NCI-H446 treated with DMSO at 0.1 percent for 48 hours (cell line): ENCODE results near the gene GGA3.

Experiments
- DNase-seq: peaks from one replicate; lab custom pipeline; 2025; lab: John Stamatoyannopoulos, UW

GGA3 gene

DNA sequence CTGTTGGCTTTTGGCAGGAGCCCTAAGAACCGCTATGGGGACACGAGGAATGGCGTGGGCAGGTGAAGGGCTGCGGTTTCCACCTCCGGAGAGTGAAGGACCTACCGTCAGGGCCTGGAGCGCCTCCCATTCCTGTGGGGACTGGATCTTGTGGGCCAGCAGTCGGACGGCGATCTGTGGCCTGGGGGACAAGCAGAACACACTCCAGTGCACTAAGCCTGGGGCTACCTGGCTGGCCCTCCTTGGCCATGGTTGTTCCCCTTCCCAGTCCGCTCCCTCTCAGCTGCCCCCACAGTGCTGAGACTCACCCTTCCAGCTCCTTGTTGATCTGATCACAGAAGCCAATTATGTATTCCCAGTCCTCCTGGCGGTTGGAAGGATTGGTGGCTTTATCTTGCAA is 15.0 kb downstream of the GGA3 start:
- no peak for DNase-seq

DNA sequence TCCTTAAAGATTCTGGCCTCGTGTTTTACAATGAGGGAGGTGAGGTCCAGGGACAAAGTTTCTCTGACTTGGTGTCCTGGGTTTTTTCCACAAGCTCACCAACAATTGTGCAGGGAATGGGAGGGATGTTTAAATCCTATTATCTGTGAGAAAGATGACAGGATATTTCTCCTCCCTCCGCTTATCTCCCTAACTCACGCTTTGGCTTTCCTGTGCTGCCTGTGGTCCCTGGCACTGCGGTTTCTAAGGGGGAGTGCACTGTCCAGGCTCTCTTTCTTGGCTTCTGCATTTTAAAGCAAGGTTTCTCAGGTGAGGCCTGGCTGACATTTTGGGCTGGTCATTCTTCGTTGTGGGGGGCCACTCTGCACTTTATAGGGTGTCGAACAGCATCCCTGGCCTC is 16.4 kb downstream of the GGA3 start:
- DNase-seq, result no peak

DNA sequence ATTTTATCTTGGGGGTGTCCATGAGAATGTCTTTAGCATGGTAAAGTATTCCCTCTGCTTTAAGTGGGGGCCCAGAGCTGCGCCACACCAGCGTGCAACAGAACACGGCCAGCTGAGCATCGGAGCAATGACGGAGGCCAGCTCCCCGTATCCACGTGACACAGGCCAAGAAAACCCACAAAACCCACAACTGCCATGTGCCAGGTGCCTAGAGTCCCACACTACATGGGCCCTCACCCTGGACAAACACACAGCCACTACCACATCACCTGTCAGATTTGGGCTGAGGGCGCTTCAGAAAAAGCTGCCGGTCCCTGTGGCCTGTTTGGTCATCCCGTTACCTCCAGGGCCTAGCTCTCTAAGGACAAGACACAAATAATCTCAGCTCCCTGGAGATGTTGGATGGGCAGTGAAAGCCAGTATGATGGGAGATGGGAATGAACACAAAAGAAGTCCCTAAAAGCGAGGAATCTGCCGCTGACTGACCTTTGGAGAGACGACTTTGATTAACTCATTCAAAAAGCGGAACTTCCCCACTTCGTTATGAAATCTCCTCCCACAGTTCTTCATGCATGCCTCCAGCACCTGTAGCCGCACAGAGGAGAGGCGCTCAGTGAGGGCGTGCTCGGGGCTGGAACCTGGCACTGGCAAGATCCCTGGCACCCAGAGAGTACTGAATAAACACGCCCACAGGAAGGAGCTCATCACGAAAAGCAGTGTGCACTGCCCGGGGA is 17.1 kb downstream of the GGA3 start:
- no peak for DNase-seq

DNA sequence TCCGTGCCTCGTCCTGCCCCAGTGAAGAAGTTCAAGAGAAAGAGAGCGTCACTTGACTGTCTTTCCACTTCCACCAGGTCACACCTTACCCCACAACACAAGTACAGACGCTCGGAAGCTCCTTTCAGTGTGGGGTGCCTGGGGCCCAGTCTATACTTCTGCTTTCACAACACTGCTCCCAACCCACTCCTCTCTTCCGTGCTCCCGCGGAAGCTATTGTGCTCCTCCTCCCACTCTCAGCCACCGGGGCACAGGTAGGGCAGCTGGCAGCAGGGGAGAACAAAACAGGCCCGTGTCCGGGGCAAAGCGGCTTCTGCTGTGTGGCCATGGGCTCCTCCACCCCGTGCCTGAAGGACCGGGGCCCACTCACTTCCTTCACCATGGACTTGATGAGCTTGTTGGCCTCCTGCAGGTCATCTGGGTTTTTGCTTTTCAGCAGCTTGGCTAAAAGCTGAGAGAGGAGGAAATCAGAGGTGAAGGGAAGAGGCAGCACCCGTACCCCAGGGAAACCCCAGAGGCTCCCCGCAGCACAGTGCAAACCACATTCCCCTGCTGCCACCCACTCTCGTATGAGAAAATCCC is 18.9 kb downstream of the GGA3 start:
- DNase-seq, result no peak

DNA sequence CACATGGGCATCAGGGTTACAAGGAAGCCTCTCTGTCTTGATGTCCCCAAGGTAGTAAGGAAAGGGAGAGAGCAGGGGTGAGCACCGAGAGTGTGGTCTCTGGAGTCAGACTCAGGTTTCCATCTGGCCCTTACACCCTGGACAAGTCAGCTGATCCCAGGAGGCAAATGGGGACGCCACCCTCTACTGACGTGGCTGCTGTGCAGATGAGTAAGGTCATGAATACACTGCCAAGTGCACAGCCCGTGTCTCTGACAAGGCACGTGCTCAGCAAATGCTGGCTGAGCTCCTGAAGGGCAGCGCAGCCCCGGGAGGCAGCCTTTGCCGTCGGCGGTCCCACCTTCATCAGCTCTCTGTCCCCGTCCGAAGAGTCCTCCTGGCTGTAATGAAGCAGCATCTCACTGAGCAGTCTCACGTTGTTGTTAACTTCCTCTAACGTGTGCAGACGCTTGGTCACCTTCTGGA is 19.4 kb downstream of the GGA3 start:
- DNase-seq, result no peak

DNA sequence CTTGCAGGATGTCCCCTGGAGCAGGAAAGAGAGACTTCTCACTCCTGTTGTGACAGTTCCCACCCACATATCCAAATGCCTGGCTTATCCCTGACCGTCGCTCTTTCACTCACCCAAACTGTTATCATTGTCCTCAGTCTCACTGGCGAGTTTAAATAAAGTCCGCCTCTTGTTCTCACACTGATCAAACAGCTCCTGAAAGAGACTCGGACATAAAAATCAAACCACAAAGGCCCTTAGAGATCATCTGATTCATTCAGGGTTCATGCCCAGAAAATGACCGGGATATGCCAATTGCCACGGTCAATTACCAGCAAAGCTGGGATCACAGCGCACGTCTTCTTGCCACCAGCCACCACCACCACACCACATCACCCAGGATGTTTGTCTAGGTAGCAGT is 19.9 kb downstream of the GGA3 start:
- DNase-seq, result no peak

DNA sequence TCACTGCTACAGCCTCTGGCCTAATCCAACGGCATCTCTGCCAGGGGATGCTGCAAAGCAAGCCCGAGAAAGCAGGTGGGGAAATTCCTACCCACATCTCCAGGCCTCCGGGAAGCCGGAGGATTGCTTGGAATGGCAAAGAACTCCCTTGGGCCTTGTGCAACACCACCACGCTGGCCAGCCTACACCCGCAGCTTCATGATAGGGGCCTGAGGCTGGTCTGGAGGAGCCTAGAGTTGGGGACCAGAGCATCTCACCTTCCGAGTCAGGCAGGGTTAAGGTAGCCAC is 20.3 kb downstream of the GGA3 start:
- DNase-seq, result no peak

DNA sequence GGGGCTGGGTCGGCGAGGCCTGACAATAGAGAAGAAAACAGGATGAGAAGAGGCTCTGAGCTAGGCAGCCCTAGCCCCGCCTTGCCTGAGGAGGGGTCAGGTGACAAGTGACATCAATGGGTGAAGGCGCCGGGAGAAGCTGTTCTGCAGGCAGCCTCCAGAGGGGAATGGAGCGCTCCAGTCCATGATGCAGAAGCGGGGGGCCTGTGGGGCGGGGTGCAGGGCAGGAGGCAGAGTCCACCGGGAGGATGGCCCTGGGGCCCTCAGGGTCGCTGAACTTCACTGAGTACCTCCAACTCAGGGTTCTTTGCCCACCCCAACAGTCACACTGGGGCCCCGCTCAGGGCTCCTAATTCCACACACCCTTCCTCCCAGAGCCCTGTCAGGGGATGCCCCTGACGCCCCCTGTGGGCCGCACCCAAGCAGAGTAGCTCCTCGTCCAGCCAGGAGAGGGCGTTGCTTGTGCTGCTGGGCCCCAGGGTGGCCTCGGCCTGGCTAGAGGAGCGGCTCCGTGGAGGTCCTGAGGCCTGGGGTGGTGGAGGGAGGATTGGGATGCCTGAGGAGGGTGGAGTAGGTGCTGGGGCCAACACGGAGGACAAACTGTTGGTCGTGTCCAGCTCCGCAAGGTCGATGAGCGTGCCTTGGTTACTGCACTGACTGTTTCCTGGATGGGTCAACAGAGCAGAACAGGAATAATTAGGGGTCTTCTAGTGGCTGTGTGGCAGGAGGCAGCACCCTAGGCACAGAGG is 20.8 kb downstream of the GGA3 start:
- DNase-seq, result no peak

DNA sequence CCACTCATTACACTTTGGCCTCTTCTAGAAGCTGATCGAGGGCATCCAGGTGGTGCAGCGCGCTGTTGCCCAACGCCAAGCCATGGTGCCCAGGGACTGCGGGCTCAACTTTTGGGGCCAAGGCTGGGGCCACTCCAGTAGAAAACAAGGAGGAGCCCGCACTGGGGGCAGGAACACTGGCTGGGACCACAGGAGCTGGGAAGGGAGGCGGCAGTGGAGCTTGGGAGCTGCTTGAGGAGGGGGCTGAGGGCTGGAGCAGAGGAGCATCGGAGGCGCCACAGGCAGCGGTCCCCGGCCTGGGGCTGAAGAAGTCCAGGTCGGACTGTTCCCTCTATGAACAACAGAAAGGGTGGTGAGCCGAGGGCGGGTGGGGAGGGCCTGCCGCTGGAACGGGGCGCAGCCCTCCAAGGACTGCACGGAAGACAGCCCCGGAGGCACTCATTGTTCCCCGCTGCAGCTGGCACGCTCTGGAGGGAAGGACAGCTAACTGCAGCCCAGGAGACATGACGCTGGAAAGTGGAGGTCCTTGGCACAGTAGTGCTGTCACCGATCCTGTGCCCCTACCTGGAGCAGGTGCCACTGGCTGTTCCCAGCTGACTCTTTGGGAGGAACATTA is 21.5 kb downstream of the GGA3 start:
- no peak for DNase-seq

DNA sequence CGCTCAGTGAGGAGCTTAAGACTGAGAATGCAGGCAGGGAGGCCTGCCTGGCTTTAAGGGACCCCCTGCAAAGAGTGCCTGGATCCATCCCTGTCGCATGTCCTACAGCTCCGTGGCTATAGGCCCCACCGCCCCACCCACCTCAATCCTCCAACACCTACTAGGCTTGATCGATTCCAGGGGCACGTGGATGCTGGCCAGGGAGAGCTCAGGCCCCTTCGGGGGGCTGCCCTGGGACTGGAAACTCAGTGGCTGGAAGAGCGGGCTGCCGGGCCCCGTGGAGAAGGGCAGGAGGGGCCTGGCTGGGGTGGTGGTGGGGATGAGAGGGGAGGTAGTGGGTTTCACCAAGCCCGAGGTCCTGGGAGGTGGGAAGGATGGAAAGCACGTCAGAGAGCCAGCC is 22.2 kb downstream of the GGA3 start:
- DNase-seq, result no peak

DNA sequence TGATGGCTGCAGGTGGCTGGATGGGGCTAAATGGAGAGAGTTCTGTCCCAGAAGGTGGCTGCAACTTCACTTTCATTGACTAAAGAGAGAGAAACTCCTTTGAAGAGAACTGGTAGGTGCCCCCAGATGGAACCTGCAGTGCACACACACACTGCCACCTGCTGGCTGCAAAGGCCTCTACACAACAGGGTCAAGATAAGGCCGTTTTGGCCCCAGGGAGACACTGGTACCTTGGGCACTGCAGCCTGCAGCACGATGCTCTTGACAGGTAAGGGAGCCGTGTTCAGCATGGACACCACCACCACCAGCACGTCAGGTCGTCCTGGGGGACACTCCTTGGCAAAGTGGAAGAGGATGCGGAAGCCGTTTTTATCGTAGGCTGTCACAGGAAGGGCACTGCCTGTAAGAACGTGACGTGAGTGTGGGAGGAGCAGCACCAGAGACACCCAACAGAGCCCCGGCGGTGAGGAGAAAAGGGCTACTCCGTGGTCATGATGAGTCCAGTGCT is 22.7 kb downstream of the GGA3 start:
- peak; percentile 23 for DNase-seq

DNA sequence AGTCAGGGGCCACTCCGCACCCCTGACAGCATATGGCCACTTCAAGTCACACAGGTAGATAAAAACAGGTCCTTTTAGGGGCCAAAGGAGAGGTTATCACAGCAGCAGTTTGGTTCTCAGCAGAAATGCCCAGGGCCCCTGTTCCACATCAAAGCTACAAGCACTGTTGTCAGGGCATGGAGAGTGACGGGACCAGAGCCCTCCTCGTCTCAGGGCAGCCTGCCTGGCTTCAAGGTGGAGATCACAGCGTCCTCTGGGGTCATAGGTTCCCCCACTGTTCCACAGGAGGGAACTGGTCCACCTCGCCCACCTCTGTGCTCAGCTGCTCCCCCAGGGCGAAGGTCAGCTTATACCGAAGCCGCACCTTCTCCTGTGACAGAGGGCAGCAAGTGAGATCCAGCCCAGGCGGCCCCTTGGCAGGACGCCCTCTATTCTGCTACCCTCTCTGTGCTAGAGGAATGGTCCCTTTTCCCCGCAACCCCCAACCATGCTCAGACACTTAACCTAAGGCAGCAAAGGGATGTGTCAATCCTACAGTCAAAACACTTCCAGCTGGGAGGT is 23.3 kb downstream of the GGA3 start:
- no peak for DNase-seq

DNA sequence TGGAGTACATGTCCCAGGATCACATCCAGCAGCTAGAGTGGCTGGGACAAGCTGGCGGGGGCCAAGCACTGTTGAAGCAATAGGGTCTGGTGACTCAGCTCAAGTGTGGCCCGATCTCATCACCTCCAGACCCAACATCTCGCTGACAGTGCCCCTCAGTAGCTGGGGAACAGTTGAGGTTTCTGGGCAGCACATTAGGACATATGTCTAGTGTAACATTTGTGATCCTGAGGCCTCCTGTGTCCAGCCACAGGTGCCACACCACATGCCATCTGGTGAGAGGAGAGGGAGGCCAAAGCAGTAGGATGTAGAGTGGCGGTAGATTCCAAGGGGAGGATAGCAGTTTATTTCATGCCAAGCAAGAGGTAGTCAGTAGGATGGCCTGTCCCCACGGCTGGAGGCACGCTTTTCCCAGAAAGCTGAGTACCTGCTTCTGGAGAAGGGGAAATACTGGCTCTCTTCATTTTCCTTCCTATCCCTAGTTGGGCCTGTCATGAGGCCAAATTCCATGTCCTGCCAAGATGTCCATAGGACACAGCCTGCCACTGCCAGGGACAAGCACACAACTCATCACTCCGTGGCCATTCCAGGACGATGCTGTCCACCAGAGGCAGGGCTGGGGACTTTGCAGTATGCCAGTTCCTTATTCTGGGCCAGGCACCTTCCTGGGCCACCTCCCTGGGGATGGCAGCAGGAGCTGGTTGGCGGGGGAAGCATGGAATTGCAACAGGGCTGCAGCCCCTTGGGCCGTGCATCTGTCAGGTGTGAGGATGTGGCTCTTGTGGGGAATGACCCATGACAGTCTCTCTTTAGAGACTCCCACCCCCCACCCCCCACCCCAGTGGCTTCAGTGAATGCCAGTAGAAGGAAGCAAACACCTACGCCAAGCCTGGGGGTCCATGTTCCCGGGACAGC is 24.0 kb downstream of the GGA3 start:
- DNase-seq, result no peak

DNA sequence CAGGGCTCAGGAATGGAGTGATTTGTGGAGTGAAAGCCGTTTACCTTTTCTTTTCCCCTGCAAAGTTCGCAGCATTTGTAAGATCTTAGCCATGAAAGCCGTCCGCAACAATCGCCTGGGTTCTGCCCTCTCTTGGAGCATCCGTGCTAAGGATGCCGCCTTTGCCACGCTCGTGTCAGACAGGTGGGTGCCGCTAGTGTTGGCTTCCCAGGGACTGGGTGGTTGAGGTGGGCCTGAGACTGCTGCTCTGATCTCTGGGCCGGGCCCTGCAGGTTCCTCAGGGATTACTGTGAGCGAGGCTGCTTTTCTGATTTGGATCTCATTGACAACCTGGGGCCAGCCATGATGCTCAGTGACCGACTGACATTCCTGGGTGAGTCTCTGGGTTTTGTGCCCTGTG is 28.6 kb downstream of the GGA3 start:
- DNase-seq, result no peak

DNA sequence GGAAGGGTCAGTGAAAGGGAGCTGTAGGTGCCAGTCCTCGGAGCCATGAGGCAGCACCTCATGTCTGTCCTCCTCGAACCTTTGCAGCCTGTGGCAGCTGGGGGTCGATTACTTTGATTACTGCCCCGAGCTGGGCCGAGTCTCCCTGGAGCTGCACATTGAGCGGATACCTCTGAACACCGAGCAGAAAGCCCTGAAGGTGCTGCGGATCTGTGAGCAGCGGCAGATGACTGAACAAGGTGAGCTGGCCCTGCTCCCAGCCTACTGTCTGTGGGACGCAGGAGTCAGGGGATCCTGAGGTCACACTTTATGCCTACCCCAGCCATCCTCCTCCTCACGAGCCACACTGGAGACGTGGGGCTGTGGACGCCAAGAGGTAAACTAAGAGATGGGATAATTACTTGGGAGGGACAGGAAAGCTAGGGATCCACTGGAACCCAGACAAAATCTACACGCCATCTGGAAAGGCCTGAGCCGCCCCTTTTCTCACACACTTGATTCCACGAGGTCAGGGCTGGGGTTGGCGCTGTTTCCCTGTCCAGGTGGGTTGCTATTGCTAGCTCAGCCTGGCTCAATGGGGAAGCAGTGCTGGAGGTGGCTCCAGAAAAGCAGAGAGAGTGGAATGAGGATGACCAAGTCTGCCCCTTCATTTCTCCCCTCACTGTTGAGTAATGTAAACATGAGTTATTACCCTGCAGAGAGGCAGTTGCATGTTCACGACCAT is 29.5 kb downstream of the GGA3 start:
- DNase-seq, result no peak

DNA sequence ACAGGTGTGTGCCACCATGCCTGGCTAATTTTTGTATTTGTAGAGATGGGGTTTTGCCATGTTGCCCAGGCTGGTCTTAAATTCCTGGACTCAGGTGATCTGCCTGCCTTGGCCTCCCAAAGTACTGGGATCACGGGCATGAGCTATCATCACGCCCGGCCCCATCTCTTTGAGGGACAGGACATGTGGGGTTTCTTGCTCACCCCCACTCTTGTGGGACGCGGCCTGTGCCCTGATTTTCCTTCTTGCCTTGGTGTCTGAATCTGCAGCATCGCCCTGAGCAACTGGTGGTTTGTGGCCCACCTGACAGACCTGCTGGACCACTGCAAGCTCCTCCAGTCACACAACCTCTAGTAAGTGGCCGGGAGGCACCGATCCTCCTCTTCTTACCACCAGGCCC is 30.3 kb downstream of the GGA3 start:
- DNase-seq, result no peak

DNA sequence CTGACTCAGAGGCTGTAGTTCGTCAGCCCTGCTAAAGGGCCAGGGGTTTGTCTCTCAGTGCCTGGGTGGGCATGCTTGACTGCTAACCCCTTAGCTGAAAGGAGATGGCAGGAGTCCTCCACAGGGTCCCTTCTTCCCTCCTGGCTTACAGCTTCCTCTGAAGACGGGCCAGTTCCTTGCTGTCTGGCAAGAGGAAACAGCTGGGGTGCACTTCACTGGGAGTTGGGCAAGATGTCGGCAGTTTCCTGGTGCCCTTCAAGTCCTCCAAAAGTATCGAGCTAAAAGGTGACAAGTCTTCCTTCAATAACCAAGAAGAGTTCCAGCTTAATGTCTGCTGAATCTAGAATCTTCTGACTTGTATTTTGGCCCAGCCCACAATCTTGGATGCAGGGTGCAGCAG is 32.6 kb downstream of the GGA3 start:
- DNase-seq, result no peak

DNA sequence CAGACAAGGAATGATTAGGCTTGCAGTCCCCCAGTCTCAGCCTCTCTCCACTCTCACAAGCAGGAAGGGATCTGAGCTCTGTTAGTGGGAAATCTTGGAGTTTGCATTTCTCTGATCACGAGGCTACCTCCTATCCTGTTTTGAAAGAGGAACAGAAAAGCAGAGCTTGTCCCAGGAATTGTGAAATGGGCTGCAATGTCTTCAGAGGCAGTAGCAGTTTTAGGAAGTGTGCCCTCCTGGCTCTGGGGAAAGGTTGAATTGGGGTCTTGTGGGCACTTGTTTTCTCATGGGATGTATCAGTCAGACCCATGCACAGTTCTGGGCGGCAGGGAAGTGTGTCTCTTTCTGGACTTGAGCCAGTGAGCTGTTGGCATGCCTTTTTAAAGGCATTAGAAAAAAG is 33.1 kb downstream of the GGA3 start:
- DNase-seq, result no peak

DNA sequence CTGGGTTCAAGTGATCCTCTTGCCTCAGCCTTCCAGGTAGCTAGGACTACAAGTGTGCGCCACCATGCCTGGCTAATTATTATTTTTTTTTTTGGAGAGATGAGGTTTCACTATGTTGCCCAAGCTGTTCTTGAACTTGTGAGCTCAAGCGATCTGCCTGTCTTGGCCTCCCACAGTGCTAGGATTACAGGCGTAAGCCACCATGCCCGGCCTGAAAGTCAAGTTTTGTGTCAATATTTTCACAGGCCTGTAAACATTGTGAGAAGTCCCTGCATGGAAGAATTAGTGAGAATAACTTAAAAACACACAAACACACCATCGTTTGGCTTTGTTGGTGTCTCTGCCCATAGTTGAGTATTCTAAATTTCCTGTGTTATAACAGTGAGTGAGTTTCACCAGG is 33.7 kb downstream of the GGA3 start:
- DNase-seq, result no peak

DNA sequence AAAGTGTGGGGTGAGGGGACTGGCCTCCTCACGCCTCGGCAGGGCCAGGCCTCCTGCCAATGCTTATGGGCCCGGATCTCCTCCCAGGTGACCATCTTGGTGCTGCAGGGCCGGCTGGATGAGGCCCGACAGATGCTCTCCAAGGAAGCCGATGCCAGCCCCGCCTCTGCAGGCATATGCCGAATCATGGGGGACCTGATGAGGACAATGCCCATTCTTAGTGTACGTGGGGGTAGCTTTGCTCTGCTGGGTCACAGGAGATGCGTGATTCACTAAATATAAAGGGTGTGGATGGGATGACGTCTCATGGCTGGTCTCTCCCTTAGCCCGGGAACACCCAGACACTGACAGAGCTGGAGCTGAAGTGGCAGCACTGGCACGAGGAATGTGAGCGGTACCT is 36.4 kb downstream of the GGA3 start:
- no peak for DNase-seq

DNA sequence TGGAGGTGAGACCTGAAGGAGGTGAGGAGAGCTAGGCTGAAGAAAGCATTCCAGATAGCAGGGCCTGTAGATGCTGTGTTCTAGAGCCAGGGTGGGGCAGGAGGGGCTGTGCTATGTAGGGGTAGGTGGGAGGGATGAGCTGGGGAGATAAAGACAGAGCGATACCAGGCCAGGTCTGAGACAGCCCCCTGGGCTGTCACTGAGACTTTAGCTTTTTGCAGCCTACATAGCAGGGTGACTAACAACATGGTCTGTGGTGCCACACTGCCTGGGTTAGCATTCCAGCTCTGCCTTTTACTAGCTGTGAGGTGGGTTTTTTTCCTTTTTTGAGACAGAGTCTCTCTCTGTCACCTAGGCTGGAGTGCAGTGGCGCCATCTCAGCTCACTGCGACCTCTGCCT is 41.6 kb downstream of the GGA3 start:
- no peak for DNase-seq
